ENCODE measurements around the gene GPR151. TPM values are rescaled to one million over a fixed set of nuclear protein-coding genes. Genes with fewer than 3 reads are reported as not detected.

Gene GPR151
- polyA plus RNA-seq, 1 of the 3 experiments (the other 2 are of a cell fraction), result not detected

GRCh38 chr5:146467760-146468159 lies 48.2 kb downstream of the GPR151 start:
- H3K36me3 ChIP-seq (replicated peaks in 1 of 2; ENCODE audit: control insufficient read depth in 1 of 2, insufficient read depth in 2 of 2, low read length in 1 of 2), result peaks cover 74 to 80% of the 10 kb centered on the region in 2 experiments
- H3K27ac ChIP-seq (ENCODE audit: low read depth in 2 of 2, low read length in 1 of 2), result no peak overlapping the region
- H3K9ac ChIP-seq, result no peak overlapping the region
- peaks cover 14% of the 10 kb centered on the region for H3F3A ChIP-seq (replicated peaks; ENCODE audit: insufficient read depth)
- CTCF ChIA-PET, result interaction anchor here (0.9 to 2.4 kb wide), 10 partner anchors 9 to 498 kb away, joined by 3 to 9 read pairs (median 4); no protein-coding TSS in a partner anchor
- no peak for DNase-seq
- no peaks in the 10 kb centered on the region; a peak in 1 of 4 replicates for H3K4me1 ChIP-seq (ENCODE audit: control insufficient read depth in 1 of 2, insufficient read depth in 2 of 2, low read depth in 1 of 2, low read length in 1 of 2)
- POLR2A ChIA-PET, result no interaction called here
- H3K9me2 ChIP-seq, result no peaks in the 10 kb centered on the region
- H2AFZ ChIP-seq (ENCODE audit: low read depth), result no peak overlapping the region
- H4K20me1 ChIP-seq (ENCODE audit: insufficient read depth), result peaks cover 8% of the 10 kb centered on the region
- 97% methylated on average over 1 of the region's 1 CpG for WGBS (ENCODE audit: low lambda C conversion rate)
- H3K9me3 ChIP-seq, result no peaks in the 10 kb centered on the region
- H3K4me3 ChIP-seq (ENCODE audit: low read depth in 2 of 2, low read length in 1 of 2), result no peak overlapping the region
- H3K27me3 ChIP-seq (ENCODE audit: insufficient read depth), result no peaks in the 10 kb centered on the region
- no peak for TF ChIP-seq EP300 (IDR thresholded peaks at IDR 0.05; ENCODE audit: borderline replicate concordance in 1 of 2, low read depth in 1 of 2, low read length in 1 of 2)
- peaks cover 71% of the 10 kb centered on the region for H3K79me2 ChIP-seq (ENCODE audit: insufficient read depth)
- H3K4me2 ChIP-seq, result no peak overlapping the region

GRCh38 chr5:146466521-146467349 lies 49.3 kb downstream of the GPR151 start:
- 61% methylated on average over 3 of the region's 3 CpGs for WGBS (ENCODE audit: low lambda C conversion rate)
- H3K79me2 ChIP-seq (ENCODE audit: insufficient read depth), result peaks cover 82% of the 10 kb centered on the region

GRCh38 chr5:146463446-146463845 lies 52.5 kb downstream of the GPR151 start:
- Histone ChIP-seq H3K9ac (no peak overlapping the region), H3K79me2 (ENCODE audit: insufficient read depth) (peaks cover 95% of the 10 kb centered on the region), H3K4me3 (ENCODE audit: low read depth in 2 of 2, low read length in 1 of 2) (no peak overlapping the region), H3K27me3 (ENCODE audit: insufficient read depth) (no peaks in the 10 kb centered on the region), H3K36me3 (replicated peaks in 1 of 2; ENCODE audit: control insufficient read depth in 1 of 2, insufficient read depth in 2 of 2, low read length in 1 of 2) (peaks cover 71 to 82% of the 10 kb centered on the region in 2 experiments), H3K9me3 (no peaks in the 10 kb centered on the region), H3K27ac (ENCODE audit: low read depth in 2 of 2, low read length in 1 of 2) (no peak overlapping the region), H3K4me1 (ENCODE audit: control insufficient read depth in 1 of 2, insufficient read depth in 2 of 2, low read depth in 1 of 2, low read length in 1 of 2) (peaks cover 0 to 19% of the 10 kb centered on the region in 2 experiments; a peak in 3 of 4 replicates), H3K9me2 (no peaks in the 10 kb centered on the region), H3F3A (replicated peaks; ENCODE audit: insufficient read depth) (peaks cover 29% of the 10 kb centered on the region), H4K20me1 (ENCODE audit: insufficient read depth) (peaks cover 8% of the 10 kb centered on the region), H3K4me2 (no peak overlapping the region), H2AFZ (ENCODE audit: low read depth) (no peak overlapping the region)
- ChIA-PET POLR2A (no interaction called here), CTCF (no interaction called here)
- no peak for DNase-seq
- TF ChIP-seq SMC3 (IDR thresholded peaks at IDR 0.05; ENCODE audit: low read depth, low read length) (no peak), RCOR1 (IDR thresholded peaks at IDR 0.05; ENCODE audit: low read length) (no peak), RXRA (IDR thresholded peaks at IDR 0.05; ENCODE audit: borderline replicate concordance, low read depth) (no peak)
- TF ChIP-seq, protein P1, sequence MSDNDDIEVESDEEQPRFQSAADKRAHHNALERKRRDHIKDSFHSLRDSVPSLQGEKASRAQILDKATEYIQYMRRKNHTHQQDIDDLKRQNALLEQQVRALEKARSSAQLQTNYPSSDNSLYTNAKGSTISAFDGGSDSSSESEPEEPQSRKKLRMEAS (IDR thresholded peaks at IDR 0.05; ENCODE audit: low read depth), result no peak
- 97% methylated on average over 6 of the region's 6 CpGs for WGBS (ENCODE audit: low lambda C conversion rate)

More at GRCh38 chr5:146466521-146467349, 49.3 kb downstream of the GPR151 start:
- peak; percentile 28 for DNase-seq
- Histone ChIP-seq H3K4me3 (ENCODE audit: low read depth in 2 of 2, low read length in 1 of 2) (peak overlapping the region in 1 of 2 experiments; percentile 23; a peak in 1 of 4 replicates), H3F3A (replicated peaks; ENCODE audit: insufficient read depth) (peaks cover 14% of the 10 kb centered on the region), H3K36me3 (replicated peaks in 1 of 2; ENCODE audit: control insufficient read depth in 1 of 2, insufficient read depth in 2 of 2, low read length in 1 of 2) (peaks cover 77 to 82% of the 10 kb centered on the region in 2 experiments), H3K27ac (ENCODE audit: low read depth in 2 of 2, low read length in 1 of 2) (peak overlapping the region in 1 of 2 experiments; percentile 21; a peak in 1 of 4 replicates), H3K9ac (no peak overlapping the region), H3K4me1 (ENCODE audit: control insufficient read depth in 1 of 2, insufficient read depth in 2 of 2, low read depth in 1 of 2, low read length in 1 of 2) (peaks cover 0 to 6% of the 10 kb centered on the region in 2 experiments; a peak in 3 of 4 replicates), H4K20me1 (ENCODE audit: insufficient read depth) (peaks cover 8% of the 10 kb centered on the region), H3K4me2 (no peak overlapping the region), H3K9me3 (no peaks in the 10 kb centered on the region), H3K9me2 (no peaks in the 10 kb centered on the region), H2AFZ (ENCODE audit: low read depth) (0 out of 2 replicates have a peak overlapping the region, but pooled peaks have one; percentile 18), H3K27me3 (ENCODE audit: insufficient read depth) (no peaks in the 10 kb centered on the region)
- ChIA-PET CTCF (interaction anchor here (0.6 to 2.4 kb wide), 13 partner anchors 8 to 499 kb away, joined by 3 to 9 read pairs (median 3); no protein-coding TSS in a partner anchor), POLR2A (interaction anchor here (0.6 kb wide), 1 partner anchor 472 kb away, joined by 3 read pairs; no protein-coding TSS in a partner anchor)
- no peak for TF ChIP-seq FOXM1 (IDR thresholded peaks at IDR 0.05; ENCODE audit: low read depth)
- TF ChIP-seq RAD21 (IDR thresholded peaks at IDR 0.05; ENCODE audit: low read length), result peak; percentile 43; the same call in 1 of the 2 replicates
- TF ChIP-seq, protein P2, sequence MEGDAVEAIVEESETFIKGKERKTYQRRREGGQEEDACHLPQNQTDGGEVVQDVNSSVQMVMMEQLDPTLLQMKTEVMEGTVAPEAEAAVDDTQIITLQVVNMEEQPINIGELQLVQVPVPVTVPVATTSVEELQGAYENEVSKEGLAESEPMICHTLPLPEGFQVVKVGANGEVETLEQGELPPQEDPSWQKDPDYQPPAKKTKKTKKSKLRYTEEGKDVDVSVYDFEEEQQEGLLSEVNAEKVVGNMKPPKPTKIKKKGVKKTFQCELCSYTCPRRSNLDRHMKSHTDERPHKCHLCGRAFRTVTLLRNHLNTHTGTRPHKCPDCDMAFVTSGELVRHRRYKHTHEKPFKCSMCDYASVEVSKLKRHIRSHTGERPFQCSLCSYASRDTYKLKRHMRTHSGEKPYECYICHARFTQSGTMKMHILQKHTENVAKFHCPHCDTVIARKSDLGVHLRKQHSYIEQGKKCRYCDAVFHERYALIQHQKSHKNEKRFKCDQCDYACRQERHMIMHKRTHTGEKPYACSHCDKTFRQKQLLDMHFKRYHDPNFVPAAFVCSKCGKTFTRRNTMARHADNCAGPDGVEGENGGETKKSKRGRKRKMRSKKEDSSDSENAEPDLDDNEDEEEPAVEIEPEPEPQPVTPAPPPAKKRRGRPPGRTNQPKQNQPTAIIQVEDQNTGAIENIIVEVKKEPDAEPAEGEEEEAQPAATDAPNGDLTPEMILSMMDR (IDR thresholded peaks at IDR 0.05), result peak; percentile 71
- no peak for TF ChIP-seq RCOR1 (IDR thresholded peaks at IDR 0.05; ENCODE audit: low read length)

All from SK-N-SH (cell line).